Small intestine (tissue), 7 donors: ENCODE measurements around the gene EFNB2. TPM values are rescaled to one million over a fixed set of nuclear protein-coding genes. Genes with fewer than 3 reads are reported as not detected.

ENCODE experiments used
- DNase-seq, 2 donors: peaks; one replicate each; pipeline versions ENCODE4 v3.0.0 to v3.0.0-alpha.2; 2013
- FAIRE-seq: peaks from 2 replicates; lab custom pipeline; 2012; peaks lifted over from hg19 to GRCh38; lab: Jason Lieb, UNC
- H3K27ac ChIP-seq, 3 donors: one replicate each; pipeline ENCODE4 v1.5.1; 2013; ENCODE audit warnings: low read length in 2 of 3, mild to moderate bottlenecking in 2 of 3, control low read depth in 1 of 3, inconsistent platforms in 1 of 3, low read depth in 1 of 3, moderate library complexity in 1 of 3
- H3K27me3 ChIP-seq, 3 donors: one replicate each; pipeline ENCODE4 v1.6.1; 2013; ENCODE audit warnings: low read length in 3 of 3, inconsistent platforms in 1 of 3; ENCODE audit not compliant: control insufficient read depth in 3 of 3, insufficient read depth in 3 of 3
- H3K36me3 ChIP-seq, 3 donors: one replicate each; pipeline ENCODE4 v1.6.1; 2013; ENCODE audit warnings: low read length in 3 of 3, inconsistent platforms in 1 of 3, low read depth in 1 of 3, mild to moderate bottlenecking in 1 of 3, moderate library complexity in 1 of 3; ENCODE audit not compliant: control insufficient read depth in 3 of 3, insufficient read depth in 2 of 3
- H3K4me1 ChIP-seq, 3 donors: one replicate each; pipeline ENCODE4 v1.6.1; 2013; ENCODE audit warnings: low read length in 2 of 3, inconsistent platforms in 1 of 3, low read depth in 1 of 3, mild to moderate bottlenecking in 1 of 3, moderate library complexity in 1 of 3; ENCODE audit not compliant: control insufficient read depth in 3 of 3, insufficient read depth in 2 of 3
- H3K4me3 ChIP-seq, 3 donors: one replicate each; pipeline ENCODE4 v1.5.1; 2013; ENCODE audit warnings: low read length in 3 of 3, control low read depth in 1 of 3, inconsistent platforms in 1 of 3, low read depth in 1 of 3, mild to moderate bottlenecking in 1 of 3, moderate library complexity in 1 of 3
- H3K9me3 ChIP-seq, 2 donors: one replicate each; pipeline ENCODE4 v1.6.1; 2013; ENCODE audit warnings: low read depth in 1 of 2, low read length in 1 of 2; ENCODE audit not compliant: control insufficient read depth in 2 of 2, insufficient read depth in 1 of 2
- WGBS, 3 donors: extraction: QIAGEN DNeasy Blood & Tissue Kit; methylation state at CpG; one replicate each; pipeline ENCODE4 v1.1.7; 2013; 5-methylcytosine and 5-hydroxymethylcytosine counted together
- polyA plus RNA-seq, 4 donors: library from polyadenylated mRNA; stranded (reverse) in 3 of 4; unstranded in 1 of 4; fragments of 200-250 nt in 3 of 4; fragments of 120-200 nt in 1 of 4; gene quantifications; one replicate each; pipeline versions ENCODE4 v1.2.1 to v1.2.3, GENCODE V29; 2013
- donor health status: healthy with polysubstance abuse.
- donor health status: control.
- donor health status: control.
- donor health status: Bipolar disorder and iron deficiency.
- donor health status: healthy.

EFNB2 gene
- polyA plus RNA-seq, 4 donors, result 10.8 to 33.0 (median 19.2) TPM

- Histone ChIP-seq H3K27ac (no peak overlapping the region), H3K9me3 (no peaks in the 10 kb centered on the region), H3K36me3 (peaks cover 2 to 4% (median 3%) of the 10 kb centered on the region in 3 donors), H3K4me3 (no peak overlapping the region), H3K4me1 (no peaks in the 10 kb centered on the region), H3K27me3 (no peaks in the 10 kb centered on the region)
- FAIRE-seq (no peak), DNase-seq (no peak)
- 66 to 80% (median 77%) methylated on average over 4 of the region's 4 CpGs for WGBS, 3 donors
Observed at GRCh38 chr13:106540613-106541012, 5.2 kb upstream of the EFNB2 start.

DNA sequence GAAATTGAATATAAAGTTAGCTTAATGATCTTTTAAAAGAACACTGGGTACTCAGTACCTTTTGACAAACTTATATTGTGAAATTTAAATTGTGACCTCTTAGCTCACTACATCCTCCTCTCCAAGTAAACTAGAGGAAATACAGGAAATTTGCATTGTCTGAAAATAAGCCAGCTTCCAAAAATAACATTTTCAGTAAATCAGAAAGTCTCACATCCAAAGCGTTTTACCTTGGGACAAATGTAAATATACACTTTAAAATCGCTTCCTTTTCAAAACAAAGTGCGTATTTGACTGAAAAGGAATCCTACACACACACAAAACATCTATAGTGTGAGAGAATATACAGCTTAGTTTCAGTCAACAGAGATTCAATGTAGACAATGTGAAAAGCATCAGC, 2.1 kb upstream of the EFNB2 start:
- Histone ChIP-seq H3K27ac (no peak overlapping the region), H3K4me1 (peaks cover 0 to 2% (median 0%) of the 10 kb centered on the region in 3 donors), H3K4me3 (no peak overlapping the region), H3K27me3 (no peaks in the 10 kb centered on the region), H3K9me3 (no peaks in the 10 kb centered on the region), H3K36me3 (peaks cover 0 to 4% (median 2%) of the 10 kb centered on the region in 3 donors)
- no peak for DNase-seq
- no peak for FAIRE-seq
- WGBS, 3 donors, result 65 to 73% (median 72%) methylated on average over 3 of the region's 3 CpGs

DNA sequence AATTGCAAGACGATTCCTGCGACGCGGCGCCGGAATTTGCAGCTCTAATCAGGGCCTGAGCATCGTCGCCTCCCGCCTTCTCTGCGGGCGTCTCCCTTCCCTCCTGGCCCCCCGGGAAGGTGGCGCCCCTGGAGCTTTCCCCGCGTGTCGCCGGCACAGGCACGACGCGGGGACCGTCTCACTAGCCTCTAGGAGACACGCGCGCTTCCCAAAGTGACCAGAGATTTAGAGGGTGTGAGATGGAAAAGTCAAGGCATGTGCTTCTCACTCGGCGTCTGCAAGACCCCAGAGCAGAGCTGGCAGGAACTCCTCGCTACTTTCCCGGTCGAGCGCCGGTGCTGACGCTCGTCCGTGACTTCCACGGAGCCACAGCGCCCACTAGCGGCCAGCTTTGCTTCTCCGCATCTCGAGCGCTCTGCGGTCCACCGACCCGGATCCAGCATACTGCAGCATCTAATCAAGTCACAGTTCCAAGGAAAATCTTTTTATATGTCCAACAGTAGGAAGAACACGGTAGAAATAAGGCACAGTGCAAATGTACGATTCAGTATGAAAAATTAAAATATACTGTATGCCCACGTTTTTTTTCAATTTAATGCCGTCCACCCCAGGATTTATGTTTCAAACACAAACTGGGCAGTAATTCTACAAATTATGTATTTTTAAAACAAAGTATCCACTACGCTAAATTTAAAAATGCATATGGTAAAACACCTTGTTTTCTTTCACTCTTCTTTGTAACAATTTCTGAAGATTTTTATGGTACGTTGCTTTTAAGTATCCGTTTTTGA, 977 bp upstream of the EFNB2 start:
- Histone ChIP-seq H3K9me3 (no peaks in the 10 kb centered on the region), H3K36me3 (peaks cover 0 to 4% (median 2%) of the 10 kb centered on the region in 3 donors), H3K27ac (peak overlapping the region; percentile 66 to 86 (median 73)), H3K4me1 (peaks cover 0 to 3% (median 0%) of the 10 kb centered on the region in 3 donors), H3K27me3 (peaks cover 0 to 2% (median 0%) of the 10 kb centered on the region in 3 donors), H3K4me3 (peak overlapping the region; percentile 40 to 84 (median 72))
- 4 to 5% (median 5%) methylated on average over 48 to 50 of the region's 50 CpGs for WGBS, 3 donors
- FAIRE-seq (no peak), DNase-seq (peak; percentile 85 to 95)

- H3K36me3 ChIP-seq, result peaks cover 0 to 2% (median 0%) of the 10 kb centered on the region in 3 donors
- DNase-seq (peak; percentile 27 to 74), FAIRE-seq (no peak)
- peaks cover 0 to 2% (median 0%) of the 10 kb centered on the region in 3 donors for H3K27me3 ChIP-seq
- peak overlapping the region; percentile 77 to 84 (median 83) for H3K4me3 ChIP-seq
- WGBS, 3 donors, result 0 to 1% (median 1%) methylated on average over 73 to 121 of the region's 121 CpGs
- H3K27ac ChIP-seq, result peak overlapping the region; percentile 79 to 83 (median 82)
- H3K9me3 ChIP-seq, result no peaks in the 10 kb centered on the region
- peaks cover 0 to 5% (median 3%) of the 10 kb centered on the region in 3 donors for H3K4me1 ChIP-seq
Observed at GRCh38 chr13:106534639-106535551, 567 bp downstream of the EFNB2 start.

DNA sequence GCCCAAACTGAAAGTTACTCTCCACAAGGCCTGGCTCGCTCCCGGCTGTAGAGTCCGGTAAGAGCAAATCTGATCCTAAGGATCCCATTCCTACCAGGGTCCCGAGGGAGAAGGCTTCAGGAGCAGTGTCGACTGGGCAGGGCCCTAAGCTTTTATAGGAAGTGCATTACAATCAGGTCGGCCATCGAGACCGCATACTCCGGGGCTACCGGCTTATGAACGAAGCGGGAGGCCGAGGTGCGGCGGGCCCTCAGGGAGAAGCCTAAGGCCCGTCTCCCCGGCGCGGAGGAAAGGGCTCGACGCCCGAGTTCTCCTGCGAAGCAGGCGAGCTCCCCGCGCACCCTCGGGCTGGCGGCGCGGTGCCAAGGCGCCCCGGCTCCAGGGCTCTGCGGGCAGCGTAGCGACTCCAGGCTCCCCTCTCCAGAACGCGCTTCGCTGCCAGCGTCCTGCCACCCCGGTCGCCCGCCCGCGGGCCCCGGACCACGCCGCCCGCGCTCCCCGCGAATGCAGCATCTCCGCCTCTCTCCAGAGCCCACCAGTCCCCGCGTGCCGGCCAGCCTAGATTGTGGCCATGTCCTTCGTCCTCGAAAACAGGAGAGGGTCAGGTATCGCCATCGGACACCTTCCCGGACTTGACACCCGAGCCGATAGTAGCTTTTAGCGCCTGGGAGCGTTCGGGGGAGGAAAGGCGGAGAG, 1.4 kb downstream of the EFNB2 start:
- 2% methylated on average over 49 to 66 of the region's 66 CpGs for WGBS, 3 donors
- peak; percentile 60 to 83 for DNase-seq

GRCh38 chr13:106533101-106533942, 2.1 kb downstream of the EFNB2 start:
- H3K27me3 ChIP-seq, result peaks cover 0 to 2% (median 0%) of the 10 kb centered on the region in 3 donors
- peak overlapping the region; percentile 77 to 84 (median 83) for H3K4me3 ChIP-seq
- 2 to 8% (median 5%) methylated on average over 26 to 44 of the region's 44 CpGs for WGBS, 3 donors
- H3K27ac ChIP-seq, result peak overlapping the region; percentile 79 to 83 (median 82)
- peak; percentile 79 to 90 for DNase-seq
- H3K36me3 ChIP-seq, result no peaks in the 10 kb centered on the region
- no peak for FAIRE-seq
- no peaks in the 10 kb centered on the region for H3K9me3 ChIP-seq
- H3K4me1 ChIP-seq, result peaks cover 0 to 19% (median 3%) of the 10 kb centered on the region in 3 donors

More for the DNA sequence above, 1.4 kb downstream of the EFNB2 start:
- Histone ChIP-seq H3K27me3 (peaks cover 0 to 2% (median 0%) of the 10 kb centered on the region in 3 donors), H3K9me3 (no peaks in the 10 kb centered on the region), H3K4me1 (peaks cover 0 to 11% (median 3%) of the 10 kb centered on the region in 3 donors), H3K4me3 (peak overlapping the region; percentile 77 to 84 (median 83)), H3K36me3 (no peaks in the 10 kb centered on the region), H3K27ac (peak overlapping the region; percentile 79 to 83 (median 82))
- no peak for FAIRE-seq

- Histone ChIP-seq H3K9me3 (no peaks in the 10 kb centered on the region), H3K4me1 (peaks cover 0 to 28% (median 3%) of the 10 kb centered on the region in 3 donors), H3K27me3 (peaks cover 0 to 2% (median 0%) of the 10 kb centered on the region in 3 donors), H3K27ac (peak overlapping the region; percentile 12 to 58 (median 56)), H3K36me3 (no peaks in the 10 kb centered on the region), H3K4me3 (peak overlapping the region; percentile 36 to 84 (median 83))
- no peak for FAIRE-seq
- peak; percentile 27 to 54 for DNase-seq
- 12 to 26% (median 19%) methylated on average over 18 of the region's 18 CpGs for WGBS, 3 donors
Observed at GRCh38 chr13:106532111-106532929, 3.1 kb downstream of the EFNB2 start.
